OCI-LY1 (cell line): ENCODE data around the gene HTR2A.

Source experiments
- EZH2 ChIP-seq: fragments of 200-600 bp; sonication (generic), shearing (Covaris generic); IDR thresholded peaks from 2 replicates; pipeline ENCODE4 v1.8.0; 2017; ENCODE audit warnings: borderline replicate concordance, mixed run types, mild to moderate bottlenecking, antibody characterized with exemption, low read length, moderate library complexity, mixed read lengths
- TF ChIP-seq, protein P1 (sequence below): fragments of 200-600 bp; sonication (generic), shearing (Covaris generic); IDR thresholded peaks from 2 replicates; pipeline ENCODE4 v1.5.1; 2017; ENCODE audit warnings: mild to moderate bottlenecking, antibody characterized with exemption, low read length, moderate library complexity, mixed read lengths

DNA sequence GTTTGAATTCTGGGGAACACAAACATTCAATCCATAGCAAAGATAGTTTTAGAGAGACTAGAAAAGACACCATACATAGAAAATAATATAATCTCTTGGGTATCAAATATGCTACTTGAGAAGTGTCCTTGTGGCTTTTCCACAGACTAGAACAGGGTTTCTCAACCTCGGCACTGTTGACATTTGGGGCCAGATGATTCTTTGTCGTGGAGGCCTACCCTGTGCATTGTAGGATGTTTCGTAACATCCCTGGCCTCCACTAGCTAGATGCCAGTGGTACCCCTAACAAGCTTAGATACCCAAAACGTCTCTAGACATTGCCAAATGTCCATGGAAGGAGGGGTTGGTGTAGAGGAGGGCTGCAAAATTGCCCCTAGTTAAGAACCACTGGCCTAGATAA is 97.7 kb downstream of the HTR2A start:
- TF ChIP-seq, protein P1, sequence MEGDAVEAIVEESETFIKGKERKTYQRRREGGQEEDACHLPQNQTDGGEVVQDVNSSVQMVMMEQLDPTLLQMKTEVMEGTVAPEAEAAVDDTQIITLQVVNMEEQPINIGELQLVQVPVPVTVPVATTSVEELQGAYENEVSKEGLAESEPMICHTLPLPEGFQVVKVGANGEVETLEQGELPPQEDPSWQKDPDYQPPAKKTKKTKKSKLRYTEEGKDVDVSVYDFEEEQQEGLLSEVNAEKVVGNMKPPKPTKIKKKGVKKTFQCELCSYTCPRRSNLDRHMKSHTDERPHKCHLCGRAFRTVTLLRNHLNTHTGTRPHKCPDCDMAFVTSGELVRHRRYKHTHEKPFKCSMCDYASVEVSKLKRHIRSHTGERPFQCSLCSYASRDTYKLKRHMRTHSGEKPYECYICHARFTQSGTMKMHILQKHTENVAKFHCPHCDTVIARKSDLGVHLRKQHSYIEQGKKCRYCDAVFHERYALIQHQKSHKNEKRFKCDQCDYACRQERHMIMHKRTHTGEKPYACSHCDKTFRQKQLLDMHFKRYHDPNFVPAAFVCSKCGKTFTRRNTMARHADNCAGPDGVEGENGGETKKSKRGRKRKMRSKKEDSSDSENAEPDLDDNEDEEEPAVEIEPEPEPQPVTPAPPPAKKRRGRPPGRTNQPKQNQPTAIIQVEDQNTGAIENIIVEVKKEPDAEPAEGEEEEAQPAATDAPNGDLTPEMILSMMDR: no peak
- no peak for TF ChIP-seq EZH2
